CD1c-positive myeloid dendritic cell (primary cell): ENCODE data around the gene ZBTB16.

Experiments used
- DNase-seq: peaks from one replicate; pipeline ENCODE4 v3.0.0-alpha.2; 2016; ENCODE audit errors: extremely low spot score

Gene ZBTB16

DNA sequence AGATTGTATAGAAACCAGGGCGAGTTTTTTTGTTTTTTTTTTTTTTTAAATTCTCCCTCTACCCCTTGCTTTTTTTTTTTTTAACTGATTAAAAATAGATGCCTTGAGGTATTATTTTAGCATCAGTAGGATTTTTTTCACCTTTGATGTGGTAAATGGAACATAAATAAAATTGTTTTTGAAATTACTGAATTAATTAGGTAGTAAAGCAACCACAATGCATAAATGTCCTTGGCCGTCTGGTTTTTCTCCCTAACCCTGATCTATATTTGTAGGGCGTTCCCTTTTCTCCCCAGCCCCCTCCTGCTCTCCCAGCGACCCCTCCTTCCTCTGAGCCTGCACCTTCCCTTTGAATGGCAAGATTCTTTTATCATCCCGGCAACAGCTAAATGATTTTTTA is 107.8 kb downstream of the ZBTB16 start:
- DNase-seq: no peak

DNA sequence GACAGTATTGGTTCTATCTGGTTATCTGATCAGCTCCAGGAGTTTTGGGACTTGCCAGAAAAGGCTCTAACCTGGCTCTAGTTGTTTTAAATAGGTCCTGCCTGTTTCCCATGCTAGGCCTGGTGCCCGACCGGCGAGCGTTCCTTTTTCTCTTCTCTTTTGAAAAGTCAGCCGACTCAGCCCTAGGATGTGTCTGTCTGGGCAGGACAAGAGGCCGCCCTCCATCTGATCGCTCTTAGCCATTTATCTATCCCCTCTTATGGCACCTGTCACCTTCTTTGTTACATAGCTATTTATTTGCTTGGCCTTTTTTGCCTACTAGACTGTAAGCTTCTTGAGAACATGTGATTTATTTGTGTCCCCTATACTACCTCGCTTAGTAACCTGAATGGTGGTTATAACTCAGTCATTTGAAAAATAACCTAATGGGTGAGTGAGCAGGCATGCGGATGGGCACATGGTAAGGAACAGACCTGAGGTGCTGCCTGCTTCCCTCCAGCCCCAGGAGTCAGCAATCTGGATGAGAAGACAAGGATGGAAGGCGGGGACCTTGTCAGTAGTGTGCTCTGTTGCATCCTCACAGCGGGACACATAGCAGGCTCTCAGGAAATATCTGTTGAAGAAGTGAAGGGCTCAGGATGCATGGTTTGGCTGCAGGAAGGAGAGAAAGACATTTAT is 108.4 kb downstream of the ZBTB16 start:
- no peak for DNase-seq

DNA sequence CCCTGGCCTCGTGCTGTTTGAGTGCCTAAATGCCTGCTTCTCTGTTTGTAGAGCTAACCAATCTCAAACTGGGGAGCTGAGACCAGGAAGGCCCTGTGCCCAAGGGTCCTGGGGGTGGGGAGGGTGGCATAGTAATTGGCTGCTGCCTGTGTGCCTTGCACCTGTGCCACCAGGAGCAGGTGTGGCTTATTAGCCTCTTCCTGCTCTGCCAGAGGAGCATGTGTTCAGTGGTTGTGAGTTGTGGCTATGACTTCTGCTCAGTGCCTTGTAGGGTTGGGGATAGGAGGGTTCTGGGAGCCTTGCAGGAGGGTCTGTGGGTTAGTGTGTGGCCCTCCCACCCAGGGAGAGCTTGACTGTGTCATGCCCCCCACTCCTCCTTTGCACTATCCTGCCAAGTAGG is 109.2 kb downstream of the ZBTB16 start:
- DNase-seq: no peak

DNA sequence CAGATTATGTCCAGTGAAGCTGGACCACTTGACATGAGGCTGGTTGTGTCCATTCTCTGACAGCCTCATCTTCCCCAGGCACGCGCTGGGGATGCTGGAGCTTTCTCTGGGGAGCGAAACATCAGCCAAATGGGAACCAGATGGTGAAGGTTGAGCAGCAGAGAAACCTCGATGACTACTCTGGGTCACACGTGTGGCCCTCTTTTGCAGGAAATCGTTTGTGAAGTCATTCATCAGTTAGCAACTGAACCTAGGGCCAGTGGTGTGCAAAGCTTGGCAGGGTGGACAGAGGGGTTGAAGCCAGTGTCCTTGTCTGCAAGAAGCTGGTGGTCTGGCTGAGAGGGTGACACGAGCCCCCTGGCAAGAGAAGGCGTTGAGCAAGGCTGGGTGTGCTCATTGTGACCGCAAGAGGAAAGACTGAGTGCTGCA is 109.8 kb downstream of the ZBTB16 start:
- DNase-seq: no peak

DNA sequence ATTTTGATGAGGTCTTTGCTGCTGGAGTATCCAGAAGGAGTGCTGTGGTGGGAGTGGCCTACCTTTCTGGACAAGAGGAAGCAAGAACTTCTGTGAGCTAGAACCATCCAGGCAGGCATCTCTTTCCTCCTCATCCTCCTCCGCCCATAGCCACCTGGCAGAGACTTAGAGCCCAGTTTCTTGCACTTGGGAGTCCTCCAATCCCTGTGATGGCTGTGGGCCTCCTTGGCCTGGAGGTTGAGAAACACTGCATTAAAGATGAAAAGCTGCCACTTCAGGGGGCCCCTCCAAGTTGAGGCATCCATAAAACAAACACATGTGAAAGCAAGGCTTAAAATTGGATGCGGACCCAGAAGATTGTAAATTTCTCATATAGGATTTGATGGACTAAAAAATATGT is 110.3 kb downstream of the ZBTB16 start:
- no peak for DNase-seq

DNA sequence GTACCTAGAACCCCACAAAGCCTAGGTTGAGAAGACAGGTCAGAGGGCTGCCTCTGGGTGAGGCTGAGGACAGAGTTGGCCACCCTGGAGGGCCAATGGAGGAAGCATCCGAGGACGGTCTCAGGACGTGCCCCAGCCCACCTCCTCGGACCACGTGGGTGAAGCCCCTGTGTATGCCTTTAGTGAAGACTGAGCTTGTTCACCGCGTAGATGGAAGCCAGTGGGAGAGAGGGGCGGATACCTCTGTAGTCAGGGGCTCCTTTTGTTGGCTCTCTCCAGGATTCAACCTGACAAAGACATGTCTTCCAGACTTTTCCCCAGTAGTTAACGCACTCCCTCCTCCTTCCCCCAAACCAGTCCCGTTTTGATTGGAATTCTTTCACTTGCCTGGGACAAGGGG is 110.7 kb downstream of the ZBTB16 start:
- no peak for DNase-seq

DNA sequence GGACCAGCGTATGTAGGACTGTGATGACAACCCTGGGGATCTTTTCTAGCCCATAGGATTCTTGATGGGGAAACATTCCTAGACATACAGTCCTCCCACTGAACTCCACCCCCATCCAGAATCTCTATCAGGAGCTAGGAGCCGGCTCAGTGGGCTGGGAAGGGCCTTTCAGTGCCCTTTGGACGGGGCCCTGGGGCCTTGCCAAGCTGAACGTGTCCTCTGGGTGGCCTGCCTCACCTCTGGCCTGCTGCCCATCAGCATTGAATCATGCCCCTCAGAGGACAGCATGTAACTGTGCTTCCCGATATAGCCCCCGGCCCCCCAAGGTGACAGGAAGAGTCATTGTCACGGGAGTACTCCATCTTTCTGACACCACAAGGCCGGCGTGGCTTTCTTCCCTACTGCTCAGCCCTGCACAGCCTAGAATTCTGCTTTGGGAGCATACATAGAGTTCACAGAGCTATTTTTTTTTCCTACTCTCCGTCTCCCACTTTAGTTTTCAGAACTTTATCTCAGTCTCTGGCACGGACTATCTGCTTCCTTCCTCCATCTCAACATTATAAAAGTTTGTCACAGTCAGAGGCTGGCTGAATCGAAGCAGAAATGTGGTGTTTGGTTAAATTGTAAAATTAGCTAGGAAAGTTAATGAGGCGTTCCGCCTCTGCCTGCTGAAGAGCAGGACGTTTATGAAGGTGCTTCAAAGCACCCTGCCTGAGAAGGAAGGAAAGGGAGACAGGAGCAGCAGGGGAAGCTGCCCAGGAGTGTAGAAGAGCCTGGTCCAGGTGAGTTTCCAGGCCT is 111.9 kb downstream of the ZBTB16 start:
- DNase-seq: no peak

DNA sequence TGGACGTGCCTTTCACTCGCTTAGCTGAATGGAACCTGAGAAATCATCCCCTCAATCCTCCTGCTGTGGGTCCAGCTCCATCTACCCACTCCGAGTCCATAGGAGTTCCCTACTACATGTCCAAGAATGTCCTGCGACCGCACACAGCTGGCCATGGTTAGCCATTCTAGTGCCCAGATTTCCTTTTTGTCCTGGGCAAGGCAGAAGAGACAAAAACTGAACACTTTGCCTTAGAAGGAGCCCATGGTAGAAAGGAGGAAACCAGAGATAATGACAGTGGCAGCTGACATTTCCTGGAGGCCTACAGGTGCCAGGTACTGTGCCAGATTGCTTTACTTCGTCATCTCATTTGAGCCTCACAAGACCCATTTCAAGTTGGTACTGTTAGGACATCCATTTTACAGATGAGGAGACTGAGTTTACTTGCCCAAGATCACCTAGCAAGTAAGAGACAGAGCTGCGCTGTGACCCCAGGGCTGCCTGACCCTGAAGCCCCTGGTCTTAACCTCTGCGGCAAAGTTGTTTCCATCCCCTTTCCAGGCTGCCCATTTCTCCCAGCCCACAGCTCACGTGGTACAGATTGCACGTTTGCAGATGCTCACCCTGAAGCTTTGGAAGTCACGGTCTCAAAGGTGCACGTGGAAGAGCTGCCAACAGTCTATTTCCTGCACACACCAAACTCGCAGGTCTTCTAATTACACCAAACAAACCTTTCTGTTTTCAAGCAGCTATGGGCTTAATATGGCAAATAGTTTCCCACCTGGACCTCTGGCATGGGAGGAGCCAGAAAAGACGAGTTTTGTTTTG is 112.7 kb downstream of the ZBTB16 start:
- DNase-seq: no peak

DNA sequence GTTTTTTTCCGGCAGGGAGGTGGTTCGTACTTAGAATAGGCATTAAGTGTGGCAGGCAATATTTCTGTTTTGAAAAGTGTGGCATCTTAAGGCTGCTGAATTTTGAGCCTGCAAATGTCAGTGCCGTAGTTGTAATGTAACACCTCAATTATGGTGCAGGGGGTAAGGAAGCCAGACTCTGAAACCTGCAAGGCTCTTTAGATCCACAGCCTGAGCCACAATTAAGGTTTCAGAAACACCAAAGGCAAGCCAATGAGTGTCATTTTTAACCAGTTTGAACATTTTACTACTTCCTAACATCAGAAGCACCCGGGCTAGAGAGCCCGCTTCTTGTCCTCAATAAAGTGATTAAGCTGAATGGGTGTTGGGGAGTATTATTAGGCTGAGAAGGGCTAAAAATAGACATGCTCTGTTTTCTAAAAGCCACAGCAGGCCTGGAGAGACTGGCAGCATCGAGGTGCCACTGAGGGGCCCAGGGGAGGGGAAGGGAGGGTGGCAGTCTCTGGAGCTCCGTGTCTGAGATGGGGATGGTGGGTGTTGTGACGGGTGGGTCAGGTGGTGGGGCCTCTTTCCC is 113.4 kb downstream of the ZBTB16 start:
- no peak for DNase-seq

DNA sequence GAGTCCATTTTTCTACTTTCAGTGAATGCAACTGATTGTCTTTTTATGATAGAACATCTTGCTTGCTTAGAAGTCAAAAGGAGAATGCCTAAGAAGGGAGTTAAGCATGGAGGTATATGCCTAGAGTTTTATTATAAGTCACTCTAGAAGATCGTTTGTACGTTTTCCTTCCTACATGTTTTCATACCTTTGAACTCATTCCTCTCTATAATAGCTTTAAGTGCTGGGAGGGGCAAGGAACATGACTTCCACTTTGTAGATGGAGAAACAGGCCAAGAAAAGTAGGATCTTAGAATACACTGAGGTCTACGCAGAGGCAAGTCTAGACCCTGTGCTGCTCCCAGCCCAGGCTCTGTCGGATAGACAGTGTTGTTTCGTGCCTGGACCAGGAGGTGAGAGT is 114.3 kb downstream of the ZBTB16 start:
- DNase-seq: no peak

DNA sequence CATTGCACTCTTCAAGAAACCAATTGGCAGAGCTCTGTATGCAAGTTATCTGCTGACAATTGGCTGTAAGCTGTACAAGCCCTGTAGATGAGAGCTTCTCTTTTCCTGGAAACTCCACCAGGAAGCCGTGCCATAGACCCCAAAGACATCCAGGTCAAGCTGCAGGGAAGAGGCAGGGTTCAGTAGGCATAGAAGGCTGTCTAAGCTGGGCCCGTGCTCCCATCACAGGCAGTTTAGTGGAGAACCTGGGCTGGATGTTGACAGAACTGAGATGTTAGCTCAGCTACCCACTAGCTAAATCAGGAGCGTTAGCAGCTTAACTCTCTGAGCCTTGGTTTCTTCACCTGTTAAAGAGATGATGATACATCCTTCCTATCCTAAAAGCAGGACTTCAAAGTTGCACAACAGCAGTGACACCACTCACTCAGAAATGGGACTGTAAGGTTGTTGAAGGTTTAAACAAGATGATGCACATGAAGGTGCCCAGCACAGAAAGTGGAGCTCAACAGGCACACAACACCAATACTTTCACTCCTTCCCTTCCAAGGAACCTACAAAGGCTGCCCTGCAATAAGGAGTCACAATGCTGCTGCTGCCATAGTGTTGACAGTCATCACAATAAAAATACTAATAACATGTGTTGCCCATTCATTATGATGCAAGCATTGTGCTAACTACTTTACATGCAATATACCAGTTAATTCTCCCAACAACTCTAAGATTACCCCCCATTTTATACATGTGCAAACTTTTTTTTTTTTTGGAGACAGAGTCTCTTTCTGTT is 115.4 kb downstream of the ZBTB16 start:
- no peak for DNase-seq

DNA sequence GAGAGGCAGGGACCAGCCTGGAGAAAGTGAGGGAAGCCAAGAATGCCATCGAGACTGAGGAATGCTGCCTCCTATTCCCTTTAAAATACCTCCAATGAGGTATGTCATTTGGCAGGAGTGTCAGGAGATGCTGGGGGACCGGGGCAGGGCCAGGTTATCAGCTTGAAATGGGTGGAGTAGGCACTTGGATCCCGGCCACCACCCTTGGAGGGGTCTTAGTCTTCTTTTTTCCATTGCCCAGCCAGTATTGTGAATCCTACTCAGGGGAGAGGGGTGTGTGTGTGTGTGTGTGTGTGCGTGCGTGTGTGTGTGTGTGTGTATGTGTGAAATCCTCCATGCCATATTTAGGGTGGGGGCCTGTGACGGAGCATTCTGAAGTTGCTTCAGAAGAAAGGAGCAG is 116.2 kb downstream of the ZBTB16 start:
- DNase-seq: no peak

DNA sequence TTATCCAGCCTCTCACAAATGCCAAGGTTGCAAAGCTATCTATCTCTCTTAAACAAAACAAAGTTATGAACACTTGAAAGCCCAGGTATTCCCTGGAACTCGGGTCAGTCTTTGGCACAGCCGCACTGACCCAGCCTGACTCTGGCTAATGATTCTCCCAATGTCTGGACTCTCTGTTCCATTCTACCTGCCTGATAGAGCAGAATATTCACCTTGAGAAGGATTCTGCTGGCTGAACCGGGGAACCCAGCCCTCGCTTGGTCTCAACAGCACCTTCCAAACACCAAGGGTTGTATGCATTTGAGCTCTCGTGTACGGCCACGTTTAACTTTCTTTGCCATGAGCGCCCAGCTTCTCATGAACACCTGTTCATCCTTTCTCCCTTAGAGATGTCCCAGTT is 116.8 kb downstream of the ZBTB16 start:
- DNase-seq: no peak

DNA sequence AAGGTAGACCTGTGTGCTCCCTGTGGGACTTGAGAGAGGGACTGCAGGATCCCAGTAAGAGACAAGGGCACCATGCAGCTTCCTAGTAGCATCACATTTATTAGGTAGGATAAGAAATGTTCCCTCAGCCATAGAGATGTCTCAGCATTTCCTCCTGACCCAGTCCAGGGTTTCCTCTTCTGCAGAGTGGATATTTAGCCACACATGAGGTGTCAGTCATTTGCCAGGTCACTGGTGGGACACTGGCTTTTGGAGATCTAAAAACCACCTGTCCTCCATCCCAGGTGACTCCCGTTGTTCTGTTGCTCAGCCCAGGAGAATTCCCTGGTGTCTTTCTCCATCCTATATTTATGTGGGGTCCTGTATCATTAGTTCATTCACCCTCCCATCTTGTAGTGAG is 119.1 kb downstream of the ZBTB16 start:
- DNase-seq: no peak

DNA sequence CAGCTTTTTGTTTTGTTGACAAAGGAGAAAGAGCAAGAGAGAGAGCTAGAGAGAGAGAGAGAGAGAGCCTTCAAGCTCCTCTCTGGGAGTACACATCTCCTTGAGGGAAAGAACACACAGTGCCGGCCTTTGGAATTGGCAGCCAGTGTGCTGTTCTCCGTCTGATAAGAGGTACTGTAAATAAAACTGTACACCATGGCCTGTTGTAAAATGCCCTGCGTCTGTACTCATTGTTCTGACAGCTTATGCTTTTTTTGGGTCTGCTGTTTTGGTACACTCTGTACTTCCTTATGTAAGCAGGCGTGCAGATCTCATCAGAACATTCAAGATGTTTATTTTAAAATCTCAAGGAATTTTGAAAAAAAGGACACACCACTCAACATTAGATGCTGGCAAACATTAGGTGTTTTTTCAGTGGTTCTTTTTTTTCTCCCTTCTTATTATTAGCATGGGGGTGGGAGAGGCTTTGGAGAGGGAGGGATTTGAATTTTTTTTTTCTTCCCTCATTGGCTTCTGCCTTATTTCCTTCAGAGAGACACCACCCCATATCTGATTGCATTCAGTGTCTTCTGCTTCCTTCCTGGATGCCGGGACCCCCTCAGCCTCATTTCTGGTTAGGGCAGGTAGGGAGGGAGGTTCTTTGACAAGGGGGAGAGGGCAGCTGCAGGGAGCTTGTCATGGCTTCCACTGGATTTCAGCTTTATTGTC is 119.9 kb downstream of the ZBTB16 start:
- DNase-seq: no peak

DNA sequence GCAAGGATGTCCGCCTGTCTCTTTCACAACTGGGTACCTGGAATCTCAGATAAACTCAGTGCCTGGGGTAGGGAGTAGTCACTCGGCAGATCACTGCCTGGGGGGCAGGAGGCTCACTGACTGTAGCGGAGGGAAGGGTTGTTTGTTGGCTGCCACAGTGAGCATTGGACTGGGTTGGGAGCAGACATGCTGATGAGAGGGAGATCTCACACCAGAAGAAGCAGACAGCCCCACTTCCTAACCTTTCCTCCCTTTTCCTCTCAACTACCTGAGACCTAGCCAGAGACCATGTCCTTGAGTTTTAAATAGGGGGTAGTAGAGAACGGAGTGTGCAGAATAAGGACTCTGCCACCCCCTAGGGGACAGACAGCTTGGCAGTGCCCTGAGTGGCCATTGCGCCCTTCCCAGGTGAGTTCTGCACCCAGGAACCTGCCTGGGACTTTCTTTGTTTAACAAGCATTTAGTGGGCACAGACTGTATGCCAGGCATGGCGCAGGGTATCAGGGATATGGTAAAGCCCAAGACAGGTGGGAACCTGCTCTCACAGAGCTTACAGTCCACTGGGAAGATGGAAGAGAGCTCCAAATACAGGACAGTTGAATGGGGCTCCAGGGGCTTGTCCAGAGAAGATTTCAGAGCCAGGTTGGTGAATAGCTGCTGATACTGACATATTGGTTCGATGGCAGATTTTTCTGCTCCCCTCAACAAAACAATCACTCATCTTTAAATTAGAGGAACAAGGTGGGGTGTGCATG is 121.0 kb downstream of the ZBTB16 start:
- no peak for DNase-seq

DNA sequence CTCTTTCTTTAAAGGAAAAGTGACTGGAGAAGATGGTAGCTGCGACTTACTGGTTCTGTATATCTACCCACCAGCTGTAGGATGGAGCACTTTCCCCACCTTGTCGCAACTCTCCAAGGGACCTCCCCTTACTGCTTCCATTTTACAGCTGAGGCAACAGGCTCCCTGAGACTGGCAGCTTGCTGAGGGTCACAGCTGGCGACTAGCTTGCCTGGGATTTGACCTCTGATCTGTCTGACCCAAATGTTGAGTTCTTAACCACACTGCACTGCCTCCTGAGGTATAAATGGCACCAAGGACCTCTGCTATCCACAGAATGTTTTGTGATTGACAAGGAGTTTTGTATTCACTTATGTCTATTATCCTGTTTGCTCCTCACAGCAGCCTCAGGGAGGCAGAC is 121.7 kb downstream of the ZBTB16 start:
- no peak for DNase-seq

DNA sequence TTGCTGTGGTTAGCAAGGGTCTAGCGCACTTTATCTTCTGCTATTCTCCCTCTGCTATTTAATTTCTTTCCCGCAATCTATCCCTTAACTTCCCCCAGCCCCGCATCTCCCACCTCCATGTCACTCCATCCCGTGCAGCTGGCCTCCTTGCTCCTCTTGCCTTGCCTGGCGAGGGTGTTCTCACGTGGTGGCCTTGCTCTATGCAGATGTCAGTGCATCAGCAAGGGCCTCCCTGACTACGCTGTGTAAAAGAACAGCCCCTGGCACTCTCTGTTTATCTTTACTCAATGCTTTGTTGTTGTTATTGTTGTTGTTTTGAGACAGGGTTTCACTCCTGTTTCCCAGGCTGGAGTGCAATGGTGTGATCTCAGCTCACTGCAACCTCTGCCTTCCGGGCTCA is 122.2 kb downstream of the ZBTB16 start:
- DNase-seq: no peak

DNA sequence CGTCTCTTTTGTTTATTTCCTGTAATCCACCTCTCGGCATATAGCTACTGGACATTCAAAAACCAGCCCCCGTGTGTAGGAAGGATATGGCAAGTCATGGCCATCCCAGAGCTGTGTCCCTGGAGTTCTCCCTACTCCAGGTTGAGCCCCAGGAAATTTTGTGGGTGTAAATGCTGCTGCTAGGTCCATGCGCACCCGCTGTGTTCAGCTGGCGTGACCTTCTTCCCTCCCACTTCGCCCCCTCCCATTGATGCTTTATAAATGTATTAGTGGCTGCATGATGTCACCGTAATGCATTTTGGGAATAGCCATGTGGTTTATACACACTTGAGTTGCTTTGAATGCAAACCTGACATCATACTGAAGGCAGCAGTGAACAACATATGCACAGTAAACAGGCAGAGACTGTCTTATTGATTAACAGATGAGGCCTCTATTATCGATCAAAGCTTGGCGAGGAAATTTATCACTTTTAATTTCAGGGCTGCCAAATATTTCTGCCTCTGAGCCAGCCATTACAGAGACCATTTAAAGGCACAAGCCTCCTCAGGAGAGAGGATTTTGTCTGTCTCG is 123.0 kb downstream of the ZBTB16 start:
- no peak for DNase-seq

DNA sequence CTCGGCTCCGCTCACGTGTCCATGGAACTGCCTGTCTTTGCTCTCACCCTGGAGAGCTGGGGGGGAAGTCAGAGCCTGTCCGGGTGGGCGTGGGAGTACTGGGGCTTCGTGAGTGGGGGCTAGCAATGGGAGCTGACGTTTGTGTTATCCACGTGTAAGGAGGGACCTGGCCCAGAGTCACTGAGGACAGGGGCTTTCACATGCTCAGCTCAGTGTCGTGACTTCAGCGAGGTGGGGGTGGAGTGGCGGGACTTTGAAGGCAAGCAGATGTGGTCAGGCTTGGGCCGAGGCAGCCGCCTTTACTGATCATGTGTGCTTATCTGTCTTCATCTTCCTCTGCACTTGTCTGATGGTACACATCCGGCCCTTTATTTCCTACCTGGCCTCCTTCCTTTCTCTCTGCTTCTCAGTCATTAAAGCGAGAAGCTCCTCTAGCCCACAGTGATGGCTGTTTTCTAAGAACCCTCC is 123.6 kb downstream of the ZBTB16 start:
- peak; percentile 4 for DNase-seq
